OCI-LY1 (cell line): ENCODE measurements around the gene EFEMP1.

Experiments used
- EZH2 ChIP-seq: fragments of 200-600 bp; sonication (generic), shearing (Covaris generic); IDR thresholded peaks from 2 replicates; pipeline ENCODE4 v1.8.0; 2017; ENCODE audit warnings: borderline replicate concordance, mixed run types, mild to moderate bottlenecking, antibody characterized with exemption, low read length, moderate library complexity, mixed read lengths
- TF ChIP-seq, protein P1 (sequence below): fragments of 200-600 bp; sonication (generic), shearing (Covaris generic); IDR thresholded peaks from 2 replicates; pipeline ENCODE4 v1.5.1; 2017; ENCODE audit warnings: mild to moderate bottlenecking, antibody characterized with exemption, low read length, moderate library complexity, mixed read lengths

- TF ChIP-seq, protein P1, sequence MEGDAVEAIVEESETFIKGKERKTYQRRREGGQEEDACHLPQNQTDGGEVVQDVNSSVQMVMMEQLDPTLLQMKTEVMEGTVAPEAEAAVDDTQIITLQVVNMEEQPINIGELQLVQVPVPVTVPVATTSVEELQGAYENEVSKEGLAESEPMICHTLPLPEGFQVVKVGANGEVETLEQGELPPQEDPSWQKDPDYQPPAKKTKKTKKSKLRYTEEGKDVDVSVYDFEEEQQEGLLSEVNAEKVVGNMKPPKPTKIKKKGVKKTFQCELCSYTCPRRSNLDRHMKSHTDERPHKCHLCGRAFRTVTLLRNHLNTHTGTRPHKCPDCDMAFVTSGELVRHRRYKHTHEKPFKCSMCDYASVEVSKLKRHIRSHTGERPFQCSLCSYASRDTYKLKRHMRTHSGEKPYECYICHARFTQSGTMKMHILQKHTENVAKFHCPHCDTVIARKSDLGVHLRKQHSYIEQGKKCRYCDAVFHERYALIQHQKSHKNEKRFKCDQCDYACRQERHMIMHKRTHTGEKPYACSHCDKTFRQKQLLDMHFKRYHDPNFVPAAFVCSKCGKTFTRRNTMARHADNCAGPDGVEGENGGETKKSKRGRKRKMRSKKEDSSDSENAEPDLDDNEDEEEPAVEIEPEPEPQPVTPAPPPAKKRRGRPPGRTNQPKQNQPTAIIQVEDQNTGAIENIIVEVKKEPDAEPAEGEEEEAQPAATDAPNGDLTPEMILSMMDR, result no peak
- TF ChIP-seq EZH2, result no peak
Observed at GRCh38 chr2:55906993-55907392, 16.6 kb downstream of the EFEMP1 start.
